CD14-positive monocyte (primary cell): ENCODE data around the gene EEFSEC. TPM values are rescaled to one million over a fixed set of nuclear protein-coding genes. Genes with fewer than 3 reads are reported as not detected.

ENCODE experiments used
- DNase-seq, 3 donors: peaks; one replicate each; pipeline ENCODE4 v3.0.0-alpha.2; 2011 to 2022
- H2AFZ ChIP-seq: 2 replicates; pipeline ENCODE4 v1.6.0; 2012; ENCODE audit warnings: mild to moderate bottlenecking, low read depth, low read length, inconsistent platforms; ENCODE audit not compliant: insufficient read depth, poor library complexity, severe bottlenecking
- H3K27ac ChIP-seq, 2 donors: 1 replicate in 1 of 2; 2 replicates in 1 of 2; pipeline ENCODE4 v1.5.1; 2012 to 2013; ENCODE audit warnings: low read length in 2 of 2, control low read depth in 1 of 2, inconsistent platforms in 1 of 2, low read depth in 1 of 2, mild to moderate bottlenecking in 1 of 2
- H3K27me3 ChIP-seq, 2 donors: one replicate each; pipeline versions ENCODE4 v1.6.0 to v1.6.1; 2011 to 2013; ENCODE audit warnings: low read length in 2 of 2; ENCODE audit not compliant: control insufficient read depth in 2 of 2, insufficient read depth in 2 of 2
- H3K36me3 ChIP-seq, 2 donors: replicated peaks in 1 of 2; 1 replicate in 1 of 2; 2 replicates in 1 of 2; pipeline versions ENCODE4 v1.5.1 to v1.6.1; 2012 to 2013; ENCODE audit warnings: low read length in 2 of 2, control low read depth in 1 of 2, inconsistent platforms in 1 of 2, mild to moderate bottlenecking in 1 of 2; ENCODE audit not compliant: insufficient read depth in 2 of 2, control insufficient read depth in 1 of 2
- H3K4me1 ChIP-seq, 2 donors: 1 replicate in 1 of 2; 2 replicates in 1 of 2; pipeline versions ENCODE4 v1.5.1 to v1.6.1; 2012 to 2013; ENCODE audit warnings: low read length in 2 of 2, control low read depth in 1 of 2, inconsistent platforms in 1 of 2, mild to moderate bottlenecking in 1 of 2, moderate library complexity in 1 of 2; ENCODE audit not compliant: insufficient read depth in 2 of 2, control insufficient read depth in 1 of 2
- H3K4me2 ChIP-seq: replicated peaks from 2 replicates; pipeline ENCODE3; 2012; ENCODE audit warnings: low read length, moderate library complexity, mild to moderate bottlenecking; ENCODE audit not compliant: poor library complexity, severe bottlenecking; ENCODE audit errors: extremely low read depth
- H3K4me3 ChIP-seq, 3 experiments: fragments of 200-600 bp in 1 of 3; sonication (generic) in 1 of 3; replicated peaks in 1 of 3; 1 replicate in 2 of 3; 2 replicates in 1 of 3; pipeline ENCODE4 v1.5.1; 2011 to 2013; ENCODE audit warnings: low read length in 3 of 3, mild to moderate bottlenecking in 3 of 3, control low read depth in 2 of 3, low read depth in 2 of 3, inconsistent platforms in 1 of 3, moderate library complexity in 1 of 3
- H3K79me2 ChIP-seq: 2 replicates; pipeline ENCODE4 v1.6.0; 2012; ENCODE audit warnings: mild to moderate bottlenecking, control low read depth, inconsistent platforms, low read length, moderate library complexity; ENCODE audit not compliant: insufficient read depth
- H3K9ac ChIP-seq: 2 replicates; pipeline ENCODE4 v1.6.0; 2017; ENCODE audit warnings: low read length, mild to moderate bottlenecking; ENCODE audit not compliant: insufficient read depth, poor library complexity, severe bottlenecking
- H3K9me3 ChIP-seq, 2 donors: replicated peaks in 1 of 2; 1 replicate in 1 of 2; 2 replicates in 1 of 2; pipeline versions ENCODE4 v1.5.1 to v1.6.1; 2012 to 2013; ENCODE audit warnings: low read length in 2 of 2, control low read depth in 1 of 2; ENCODE audit not compliant: control insufficient read depth in 1 of 2, insufficient read depth in 1 of 2
- H4K20me1 ChIP-seq: 2 replicates; pipeline ENCODE4 v1.6.0; 2012; ENCODE audit warnings: mild to moderate bottlenecking, low read length, control low read depth, moderate library complexity; ENCODE audit not compliant: insufficient read depth
- H3K27ac Mint-ChIP-seq, 7 donors: one replicate each; pipeline ENCODE4 v1.8.0; 2020; ENCODE audit warnings: mild to moderate bottlenecking in 7 of 7, mixed read lengths in 7 of 7, moderate library complexity in 6 of 7, inconsistent platforms in 2 of 7
- H3K27me3 Mint-ChIP-seq, 3 donors: one replicate each; pipeline ENCODE4 v1.8.0; 2021 to 2022; ENCODE audit warnings: low read depth in 3 of 3, mild to moderate bottlenecking in 3 of 3, mixed read lengths in 3 of 3, moderate library complexity in 3 of 3, inconsistent platforms in 1 of 3
- H3K36me3 Mint-ChIP-seq, 2 donors: one replicate each; pipeline ENCODE4 v1.8.0; 2020; ENCODE audit warnings: mixed read lengths in 2 of 2, inconsistent platforms in 1 of 2, mild to moderate bottlenecking in 1 of 2
- H3K4me1 Mint-ChIP-seq: one replicate; pipeline ENCODE4 v1.8.0; 2020; ENCODE audit warnings: mild to moderate bottlenecking, mixed read lengths
- H3K4me3 Mint-ChIP-seq, 2 donors: one replicate each; pipeline ENCODE4 v1.8.0; 2020; ENCODE audit warnings: mild to moderate bottlenecking in 2 of 2, mixed read lengths in 2 of 2, moderate library complexity in 1 of 2
- H3K9me3 Mint-ChIP-seq, 7 donors: one replicate each; pipeline ENCODE4 v1.8.0; 2020 to 2022; ENCODE audit warnings: mixed read lengths in 7 of 7, mild to moderate bottlenecking in 6 of 7, moderate library complexity in 6 of 7, inconsistent platforms in 2 of 7
- CTCF ChIP-seq: fragments of 200-600 bp; IDR thresholded peaks from one replicate; pipeline ENCODE4 v1.8.0; 2022; ENCODE audit warnings: antibody characterized with exemption, mild to moderate bottlenecking
- WGBS: methylation state at CpG from one replicate; pipeline ENCODE4 v1.1.5; 2013; ENCODE audit warnings: missing lambda C conversion rate; ENCODE audit not compliant: insufficient coverage; 5-methylcytosine and 5-hydroxymethylcytosine counted together
- intact Hi-C, 2 donors: fragments of 100-400 bp; cut with micrococcal nuclease; formaldehyde crosslinking; loops; one replicate each; pipeline versions ENCODE4 v1.15.0 to v1.15.1; 2023
- polyA plus RNA-seq, 3 donors: library from polyadenylated mRNA; depleted of rRNA in 1 of 3; unstranded in 2 of 3; stranded (reverse) in 1 of 3; fragments of 300-500 nt in 2 of 3; fragments of >200 nt in 1 of 3; fragmentation: Illumina TruSeq in 2 of 3; gene quantifications; 1 replicate in 2 of 3; 2 replicates in 1 of 3; pipeline ENCODE4 v1.2.3, GENCODE V29; 2012 to 2021

EEFSEC gene
- polyA plus RNA-seq, 3 donors = 13.3 to 14.9 (median 14.9) TPM

GRCh38 chr3:128392818-128393544 is 239.7 kb downstream of the EEFSEC start:
- Histone ChIP-seq H3K4me3 (no peak overlapping the region), H3K9me3 (no peaks in the 10 kb centered on the region), H4K20me1 (no peaks in the 10 kb centered on the region), H3K27me3 (no peaks in the 10 kb centered on the region), H3K9ac (no peak overlapping the region), H3K27ac (no peak overlapping the region), H2AFZ (no peak overlapping the region), H3K4me2 (no peak overlapping the region), H3K4me1 (peaks cover 5 to 6% of the 10 kb centered on the region in 2 donors), H3K36me3 (no peaks in the 10 kb centered on the region), H3K79me2 (no peaks in the 10 kb centered on the region)
- Mint-ChIP-seq H3K4me1 (peaks cover 10% of the 10 kb centered on the region), H3K9me3 (no peaks in the 10 kb centered on the region), H3K4me3 (no peak overlapping the region), H3K27ac (no peak overlapping the region), H3K36me3 (peaks cover 9 to 11% of the 10 kb centered on the region in 2 donors), H3K27me3 (no peaks in the 10 kb centered on the region)
- DNase-seq = no peak
- intact Hi-C loops = no loop called here
- 100% methylated on average over 1 of the region's 7 CpGs for WGBS
- TF ChIP-seq CTCF = no peak

GRCh38 chr3:128394033-128394432 is 240.8 kb downstream of the EEFSEC start:
- Histone ChIP-seq H3K9me3 (no peaks in the 10 kb centered on the region), H3K4me2 (no peak overlapping the region), H3K36me3 (no peaks in the 10 kb centered on the region), H4K20me1 (no peaks in the 10 kb centered on the region), H3K4me1 (no peaks in the 10 kb centered on the region), H3K4me3 (no peak overlapping the region), H3K79me2 (no peaks in the 10 kb centered on the region), H3K27me3 (no peaks in the 10 kb centered on the region), H2AFZ (no peak overlapping the region), H3K9ac (no peak overlapping the region), H3K27ac (no peak overlapping the region)
- intact Hi-C loops = no loop called here
- H3K27ac Mint-ChIP-seq = no peak overlapping the region
- H3K9me3 Mint-ChIP-seq = no peaks in the 10 kb centered on the region
- H3K4me1 Mint-ChIP-seq = peaks cover 4% of the 10 kb centered on the region
- H3K27me3 Mint-ChIP-seq = no peaks in the 10 kb centered on the region
- peaks cover 8 to 11% of the 10 kb centered on the region in 2 donors for H3K36me3 Mint-ChIP-seq
- WGBS = no CpG with 5 or more reads among the region's 9 CpGs
- DNase-seq = no peak
- H3K4me3 Mint-ChIP-seq = no peak overlapping the region
- no peak for TF ChIP-seq CTCF
